Anterior cingulate cortex (tissue), 58 donors: ENCODE measurements around the gene SLITRK2.

Experiments
- DNase-seq, 58 donors: peaks; one replicate each; lab custom pipeline; 2025; lab: John Stamatoyannopoulos, UW

Gene SLITRK2, protein sequence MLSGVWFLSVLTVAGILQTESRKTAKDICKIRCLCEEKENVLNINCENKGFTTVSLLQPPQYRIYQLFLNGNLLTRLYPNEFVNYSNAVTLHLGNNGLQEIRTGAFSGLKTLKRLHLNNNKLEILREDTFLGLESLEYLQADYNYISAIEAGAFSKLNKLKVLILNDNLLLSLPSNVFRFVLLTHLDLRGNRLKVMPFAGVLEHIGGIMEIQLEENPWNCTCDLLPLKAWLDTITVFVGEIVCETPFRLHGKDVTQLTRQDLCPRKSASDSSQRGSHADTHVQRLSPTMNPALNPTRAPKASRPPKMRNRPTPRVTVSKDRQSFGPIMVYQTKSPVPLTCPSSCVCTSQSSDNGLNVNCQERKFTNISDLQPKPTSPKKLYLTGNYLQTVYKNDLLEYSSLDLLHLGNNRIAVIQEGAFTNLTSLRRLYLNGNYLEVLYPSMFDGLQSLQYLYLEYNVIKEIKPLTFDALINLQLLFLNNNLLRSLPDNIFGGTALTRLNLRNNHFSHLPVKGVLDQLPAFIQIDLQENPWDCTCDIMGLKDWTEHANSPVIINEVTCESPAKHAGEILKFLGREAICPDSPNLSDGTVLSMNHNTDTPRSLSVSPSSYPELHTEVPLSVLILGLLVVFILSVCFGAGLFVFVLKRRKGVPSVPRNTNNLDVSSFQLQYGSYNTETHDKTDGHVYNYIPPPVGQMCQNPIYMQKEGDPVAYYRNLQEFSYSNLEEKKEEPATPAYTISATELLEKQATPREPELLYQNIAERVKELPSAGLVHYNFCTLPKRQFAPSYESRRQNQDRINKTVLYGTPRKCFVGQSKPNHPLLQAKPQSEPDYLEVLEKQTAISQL

DNA sequence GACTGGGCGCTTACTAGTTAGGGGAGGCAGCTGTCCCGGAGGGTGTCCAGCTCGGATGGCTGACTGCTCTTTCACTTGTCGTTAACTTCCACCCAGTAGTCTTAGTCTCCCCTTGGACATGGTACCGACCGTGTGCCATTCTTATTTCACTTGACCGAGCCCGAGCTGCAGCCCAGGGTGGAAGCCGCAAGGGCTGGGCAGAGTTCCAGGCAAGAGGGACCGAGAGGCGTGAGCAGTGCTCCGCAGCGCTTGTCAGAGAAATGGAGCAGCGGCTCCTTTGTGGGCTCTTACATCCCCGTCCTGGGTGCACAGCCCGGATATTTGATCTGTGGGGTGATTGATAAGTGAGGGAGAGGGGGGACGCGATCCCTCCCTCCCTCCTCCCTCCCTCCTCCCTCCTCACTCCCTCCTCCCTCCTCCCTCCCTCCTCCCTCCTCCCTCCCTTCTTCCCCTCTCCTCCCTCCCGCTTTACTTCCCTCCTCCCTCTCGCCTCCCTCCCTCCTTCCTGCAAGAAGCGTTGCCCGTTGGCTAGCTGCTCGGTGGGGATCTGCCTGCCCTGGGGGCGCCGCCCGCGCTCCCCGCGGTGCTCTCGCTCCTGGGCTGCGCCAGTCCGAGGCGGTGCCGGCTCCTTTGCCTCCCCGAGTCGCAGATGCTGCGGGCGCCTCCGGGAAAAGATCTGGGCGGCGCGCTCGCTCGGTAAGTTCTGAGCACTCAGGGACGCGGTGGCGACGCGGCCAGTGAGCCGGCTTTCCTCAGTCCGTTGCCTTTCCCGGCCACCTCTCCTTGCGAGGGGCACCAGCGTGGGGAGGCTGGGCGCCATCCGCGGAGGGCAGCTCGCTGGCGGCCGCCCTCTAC, at the start of gene SLITRK2:
Gene SLITRK2 (plus strand): TSS at position 499 of the 855 bp plus-strand sequence. CDS start 4,597 bp downstream, outside the sequence.
- peak in 56 of 58 donors; percentile 1 to 81 (median 51) for DNase-seq

DNA sequence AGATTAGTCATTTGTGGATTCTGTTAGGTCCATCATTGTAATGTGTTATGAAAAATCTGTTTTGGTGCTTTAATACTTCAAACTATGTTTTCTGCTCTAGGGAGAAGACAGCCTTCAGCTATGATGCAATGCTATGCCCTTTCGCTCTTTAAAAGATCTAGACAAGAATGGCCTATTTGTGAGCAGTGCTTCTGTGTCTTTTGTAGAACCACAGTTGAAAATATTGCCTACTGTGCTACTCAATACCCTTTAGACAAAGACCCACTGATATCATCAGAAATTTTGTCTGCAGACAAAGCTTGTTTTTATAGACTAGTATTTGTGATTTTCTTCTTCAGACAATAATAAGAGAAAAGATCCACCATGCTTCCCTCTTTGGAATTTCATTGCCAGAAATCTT, 44.6 kb upstream of the SLITRK2 start:
- no peak for DNase-seq

DNA sequence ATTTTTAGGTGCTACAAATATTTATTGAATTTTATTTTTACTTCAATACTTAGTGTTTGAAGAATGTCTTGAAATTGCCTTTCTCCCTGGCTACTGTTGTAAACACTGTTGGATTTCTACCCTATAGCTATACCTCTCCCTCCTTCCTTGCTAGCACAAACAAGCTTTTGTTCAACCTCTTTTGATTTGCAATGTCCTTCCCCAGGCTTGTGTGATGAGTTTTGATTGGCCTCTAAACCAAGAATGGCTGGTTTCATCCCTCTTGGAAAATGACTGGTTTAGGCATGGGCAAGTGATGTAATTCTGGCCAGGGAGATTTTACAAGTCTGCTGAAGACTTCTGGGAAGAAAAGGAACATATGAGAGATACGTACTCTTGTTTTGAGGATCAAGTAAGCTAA, 25.3 kb upstream of the SLITRK2 start:
- DNase-seq, result no peak

- DNase-seq, result no peak
Observed at GRCh38 chrX:145803508-145803907, 14.1 kb upstream of the SLITRK2 start.

- DNase-seq, result no peak
Observed at GRCh38 chrX:145813081-145813480, 4.5 kb upstream of the SLITRK2 start.

DNA sequence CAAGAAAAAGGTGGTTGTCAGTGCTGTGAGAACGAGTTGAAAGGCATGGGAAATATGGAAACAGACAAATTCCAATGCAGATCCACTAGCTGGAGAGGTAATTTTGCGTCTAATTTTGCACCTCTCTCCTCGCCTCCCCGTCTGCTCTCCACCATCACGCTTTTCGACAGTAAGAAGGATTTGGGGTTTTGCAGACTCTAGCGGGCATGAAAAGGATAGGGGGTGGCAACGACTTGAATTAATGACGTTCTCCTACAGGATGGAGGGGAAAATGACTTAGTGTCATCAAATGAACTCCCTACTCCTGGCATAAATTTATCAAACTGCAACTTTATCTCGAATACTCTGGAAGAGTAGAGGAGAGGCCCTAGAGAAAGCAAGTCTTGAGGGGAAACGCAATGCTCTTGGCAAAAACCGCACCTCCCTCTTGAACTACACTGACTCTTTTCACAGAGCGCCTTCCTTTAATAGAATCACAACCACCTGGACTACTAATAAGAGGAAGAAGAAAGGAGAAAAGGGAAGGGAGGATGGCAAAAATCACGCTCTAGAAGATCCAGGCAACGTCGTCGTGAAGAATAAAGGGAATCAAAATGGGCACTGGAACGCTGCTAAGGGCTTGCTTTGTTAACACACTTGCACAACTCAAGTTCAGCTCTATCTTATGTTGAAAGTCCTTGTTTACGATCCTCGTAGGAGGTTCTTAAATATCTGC, 871 bp upstream of the SLITRK2 start:
- no peak for DNase-seq

- DNase-seq, result peak in 7 of 58 donors; percentile 6 to 30 (median 26)
Observed at GRCh38 chrX:145818186-145819113, 821 bp downstream of the SLITRK2 start.

DNA sequence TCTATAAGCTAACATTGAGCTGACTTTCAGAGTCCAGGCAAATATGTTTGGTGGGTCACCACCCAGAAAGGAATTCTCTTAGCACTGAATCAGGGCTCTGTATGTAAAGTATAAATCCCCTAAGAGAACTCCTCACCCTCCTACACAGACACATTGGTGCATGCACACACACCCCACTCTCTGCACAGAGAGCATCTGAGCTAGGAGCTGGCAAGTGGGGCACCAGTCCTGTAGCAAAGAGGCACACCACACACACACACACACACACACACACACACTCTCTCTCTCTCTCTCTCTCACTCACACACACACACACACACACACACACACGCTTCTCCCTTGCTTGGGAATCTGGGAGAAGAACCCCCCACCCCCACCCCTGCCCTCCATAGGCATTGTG, 3.2 kb downstream of the SLITRK2 start:
- DNase-seq, result peak in 8 of 58 donors; percentile 1 to 57 (median 17)

GRCh38 chrX:145821291-145821897, 3.8 kb downstream of the SLITRK2 start:
- DNase-seq, result peak in 57 of 58 donors; percentile 2 to 88 (median 68)

DNA sequence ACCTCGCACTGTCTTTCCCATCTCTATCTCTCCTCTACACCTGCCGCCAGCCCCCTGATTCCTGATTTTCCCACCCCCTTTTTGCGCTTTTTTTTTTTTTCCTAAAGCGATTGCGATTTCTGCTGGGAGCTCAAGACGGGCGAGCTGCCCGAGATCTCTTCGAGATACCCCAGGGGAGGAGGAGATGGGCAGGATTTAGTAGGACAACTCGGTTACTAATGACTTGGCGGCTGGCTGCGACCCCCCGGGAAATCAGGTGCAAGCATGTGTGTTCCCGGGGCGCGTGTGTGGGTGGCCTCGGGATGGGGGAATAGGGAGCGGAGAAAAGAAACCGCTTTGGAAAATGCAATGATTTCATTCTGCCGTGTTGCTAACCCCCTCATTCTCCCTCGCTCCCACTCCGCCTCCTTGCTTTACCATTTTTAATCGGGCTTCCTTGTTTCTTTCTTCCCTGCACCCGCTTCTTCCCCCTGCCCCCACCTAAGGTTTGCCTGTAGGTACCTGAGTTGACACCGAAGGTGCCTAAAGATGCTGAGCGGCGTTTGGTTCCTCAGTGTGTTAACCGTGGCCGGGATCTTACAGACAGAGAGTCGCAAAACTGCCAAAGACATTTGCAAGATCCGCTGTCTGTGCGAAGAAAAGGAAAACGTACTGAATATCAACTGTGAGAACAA, 4.4 kb downstream of the SLITRK2 start:
- peak in 2 of 58 donors; percentile 6 to 29 for DNase-seq

GRCh38 chrX:145823132-145823531, 5.5 kb downstream of the SLITRK2 start:
- no peak for DNase-seq

DNA sequence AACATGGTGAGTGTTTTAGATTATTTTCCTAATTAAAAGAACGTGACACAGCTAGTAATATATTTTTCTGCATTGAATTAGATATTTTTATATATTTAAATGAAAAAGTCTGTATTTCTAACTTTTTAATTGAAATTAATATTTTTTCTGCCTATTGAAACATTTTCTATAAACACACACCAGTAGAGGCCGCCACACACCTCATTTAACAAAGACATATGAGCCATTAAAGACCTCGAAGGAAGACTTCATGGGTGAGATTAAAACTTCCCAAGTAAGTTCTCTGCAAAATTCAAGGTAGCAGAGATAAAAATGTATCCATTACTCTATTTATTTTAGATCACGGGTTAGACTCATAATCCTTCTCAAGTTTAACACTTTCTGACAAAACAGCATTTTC, 8.3 kb downstream of the SLITRK2 start:
- DNase-seq, result peak in 12 of 58 donors; percentile 3 to 42 (median 30)

DNA sequence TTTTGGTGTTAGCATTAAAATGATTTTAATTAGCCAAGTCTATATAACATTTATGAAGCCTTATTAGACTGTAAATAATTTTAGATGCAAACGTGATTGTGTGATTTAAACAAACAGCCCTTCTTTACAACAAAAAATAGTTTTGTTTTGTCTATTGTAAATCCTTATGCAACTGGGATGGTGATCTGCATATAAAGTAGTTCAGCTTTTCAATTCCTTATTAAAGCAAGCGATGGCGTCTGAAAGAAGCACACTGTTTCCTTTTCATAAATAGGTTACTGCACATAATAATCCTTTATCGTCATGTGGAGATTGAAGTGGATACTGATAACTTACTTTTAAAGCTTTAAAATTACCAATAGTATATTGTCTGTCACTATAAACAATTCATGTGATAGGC, 8.8 kb downstream of the SLITRK2 start:
- DNase-seq, result no peak

DNA sequence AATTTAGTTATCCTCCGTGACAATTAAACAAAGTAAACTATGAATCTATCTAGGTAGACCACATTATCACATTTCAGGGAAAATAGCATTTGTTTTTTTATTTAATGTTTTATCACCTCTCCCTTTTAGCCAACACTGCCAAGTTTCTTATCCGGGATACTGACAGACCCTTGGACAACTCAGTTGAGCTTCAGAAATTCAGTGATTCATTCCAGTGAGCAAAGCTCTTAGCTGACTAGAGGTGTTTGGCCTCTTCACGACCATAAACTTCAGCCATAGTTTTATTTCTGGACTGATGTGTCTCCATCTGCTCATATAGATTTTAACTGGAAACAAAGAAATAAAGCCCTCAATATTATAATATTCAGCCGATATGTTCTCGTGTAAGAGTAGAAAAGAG, 15.2 kb downstream of the SLITRK2 start:
- DNase-seq, result no peak

GRCh38 chrX:145840531-145840930, 22.9 kb downstream of the SLITRK2 start:
- no peak for DNase-seq

GRCh38 chrX:145843146-145843904, 25.7 kb downstream of the SLITRK2 start:
- DNase-seq, result peak in 38 of 58 donors; percentile 1 to 56 (median 24)

DNA sequence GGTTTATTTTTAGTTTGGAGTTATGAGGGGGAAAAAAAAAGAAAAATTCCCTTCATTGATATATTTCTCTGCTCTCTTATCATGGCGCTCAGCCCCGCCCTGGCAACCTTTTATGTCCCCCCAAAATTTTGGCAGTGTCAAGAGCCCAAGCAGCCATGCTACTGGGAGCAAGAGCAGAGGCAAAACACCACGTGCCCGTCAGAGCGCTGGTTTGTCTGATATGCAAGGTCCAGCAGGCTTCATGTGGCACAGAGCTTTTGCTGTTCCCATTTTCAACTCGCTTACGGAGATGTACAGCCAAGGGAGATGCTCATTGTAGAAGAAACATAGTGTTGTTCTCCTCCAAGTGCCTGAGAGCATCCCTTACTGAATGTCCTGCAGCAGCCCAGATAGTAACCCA, 27.3 kb downstream of the SLITRK2 start:
- peak in 4 of 58 donors; percentile 3 to 26 (median 20) for DNase-seq
